ENCODE data around the gene PLXNA4.

PLXNA4 gene

GRCh38 chr7:132453826-132454225 lies 122.4 kb downstream of the PLXNA4 start:
- Histone ChIP-seq H3K36me3 (ENCODE audit: low read length) (no peaks in the 10 kb centered on the region), H3K9me3 (ENCODE audit: insufficient read depth, low read length) (no peaks in the 10 kb centered on the region), H3K9ac (ENCODE audit: low read length) (no peak overlapping the region), H3K27ac (ENCODE audit: low read depth, low read length) (no peak overlapping the region), H2AFZ (ENCODE audit: low read depth, low read length, severe bottlenecking) (no peak overlapping the region), H3K9me2 (replicated peaks; ENCODE audit: insufficient read depth, low read length) (no peaks in the 10 kb centered on the region), H3K4me3 (ENCODE audit: insufficient read depth, low read length, poor library complexity, severe bottlenecking) (no peak overlapping the region), H3K4me2 (ENCODE audit: low read depth, low read length, poor library complexity, severe bottlenecking) (no peak overlapping the region), H4K20me1 (ENCODE audit: low read depth, low read length) (no peaks in the 10 kb centered on the region), H3F3A (ENCODE audit: insufficient read depth) (no peaks in the 10 kb centered on the region), H3K27me3 (ENCODE audit: low read length) (no peaks in the 10 kb centered on the region), H3K79me2 (ENCODE audit: insufficient read depth, low read length) (no peaks in the 10 kb centered on the region)
- TF ChIP-seq EZH2phosphoT487 (conservative IDR thresholded peaks at IDR 0.05; ENCODE audit: low read length) (no peak), CTCF (IDR thresholded peaks at IDR 0.05; ENCODE audit: insufficient read depth, low read length, poor library complexity, severe bottlenecking) (no peak)

- H4K20me1 ChIP-seq (ENCODE audit: low read depth, low read length): no peaks in the 10 kb centered on the region
- H3K4me2 ChIP-seq (ENCODE audit: low read depth, low read length, poor library complexity, severe bottlenecking): no peak overlapping the region
- H3K4me3 ChIP-seq (ENCODE audit: insufficient read depth, low read length, poor library complexity, severe bottlenecking): no peak overlapping the region
- H3K27me3 ChIP-seq (ENCODE audit: low read length): no peaks in the 10 kb centered on the region
- no peaks in the 10 kb centered on the region for H3F3A ChIP-seq (ENCODE audit: insufficient read depth)
- no peaks in the 10 kb centered on the region for H3K9me2 ChIP-seq (replicated peaks; ENCODE audit: insufficient read depth, low read length)
- no peaks in the 10 kb centered on the region for H3K36me3 ChIP-seq (ENCODE audit: low read length)
- H3K27ac ChIP-seq (ENCODE audit: low read depth, low read length): no peak overlapping the region
- no peaks in the 10 kb centered on the region for H3K79me2 ChIP-seq (ENCODE audit: insufficient read depth, low read length)
- TF ChIP-seq EZH2phosphoT487 (conservative IDR thresholded peaks at IDR 0.05; ENCODE audit: low read length) (no peak), CTCF (IDR thresholded peaks at IDR 0.05; ENCODE audit: insufficient read depth, low read length, poor library complexity, severe bottlenecking) (no peak)
- H2AFZ ChIP-seq (ENCODE audit: low read depth, low read length, severe bottlenecking): no peak overlapping the region
- H3K9me3 ChIP-seq (ENCODE audit: insufficient read depth, low read length): no peaks in the 10 kb centered on the region
- no peak overlapping the region for H3K9ac ChIP-seq (ENCODE audit: low read length)
Observed at GRCh38 chr7:132451161-132451560, 125.1 kb downstream of the PLXNA4 start.

GRCh38 chr7:132450696-132451095 lies 125.6 kb downstream of the PLXNA4 start:
- H3K36me3 ChIP-seq (ENCODE audit: low read length): no peaks in the 10 kb centered on the region
- no peak overlapping the region for H3K27ac ChIP-seq (ENCODE audit: low read depth, low read length)
- H3K9me3 ChIP-seq (ENCODE audit: insufficient read depth, low read length): no peaks in the 10 kb centered on the region
- H3K9me2 ChIP-seq (replicated peaks; ENCODE audit: insufficient read depth, low read length): no peaks in the 10 kb centered on the region
- H3K4me2 ChIP-seq (ENCODE audit: low read depth, low read length, poor library complexity, severe bottlenecking): no peak overlapping the region
- no peaks in the 10 kb centered on the region for H3K79me2 ChIP-seq (ENCODE audit: insufficient read depth, low read length)
- H3K27me3 ChIP-seq (ENCODE audit: low read length): no peaks in the 10 kb centered on the region
- no peak for TF ChIP-seq CTCF (IDR thresholded peaks at IDR 0.05; ENCODE audit: insufficient read depth, low read length, poor library complexity, severe bottlenecking)
- no peak for TF ChIP-seq EZH2phosphoT487 (conservative IDR thresholded peaks at IDR 0.05; ENCODE audit: low read length)
- no peak overlapping the region for H3K4me3 ChIP-seq (ENCODE audit: insufficient read depth, low read length, poor library complexity, severe bottlenecking)
- no peak overlapping the region for H3K9ac ChIP-seq (ENCODE audit: low read length)
- H4K20me1 ChIP-seq (ENCODE audit: low read depth, low read length): no peaks in the 10 kb centered on the region
- no peaks in the 10 kb centered on the region for H3F3A ChIP-seq (ENCODE audit: insufficient read depth)
- H2AFZ ChIP-seq (ENCODE audit: low read depth, low read length, severe bottlenecking): no peak overlapping the region
